Parathyroid adenoma (tissue), 2 donors: Measurements from ENCODE around the gene COPZ1.
"Not testable (repeated sequence)": the region's sequence is repeated elsewhere in the genome, so short reads cannot be mapped to it uniquely, and the experiment has no call there.

Experiments used
- H2AFZ ChIP-seq: fragments of 300-600 bp; sonication (generic); one replicate; pipeline ENCODE4 v1.7.0; 2017; ENCODE audit warnings: antibody characterized with exemption, mild to moderate bottlenecking
- H3K27ac ChIP-seq: fragments of 300-600 bp; sonication (generic); one replicate; pipeline ENCODE4 v1.7.0; 2017
- H3K27me3 ChIP-seq: fragments of 300-600 bp; sonication (generic); one replicate; pipeline ENCODE4 v1.7.0; 2017; ENCODE audit warnings: low read length; ENCODE audit not compliant: control insufficient read depth, insufficient read depth
- H3K36me3 ChIP-seq: fragments of 300-600 bp; sonication (generic); one replicate; pipeline ENCODE4 v1.7.0; 2017; ENCODE audit warnings: low read length; ENCODE audit not compliant: control insufficient read depth, insufficient read depth
- H3K4me1 ChIP-seq: fragments of 300-600 bp; sonication (generic); one replicate; pipeline ENCODE4 v1.7.0; 2017; ENCODE audit warnings: control low read depth
- H3K4me2 ChIP-seq: fragments of 300-600 bp; sonication (generic); one replicate; pipeline ENCODE4 v1.7.0; 2017; ENCODE audit warnings: low read length
- H3K4me3 ChIP-seq: fragments of 300-600 bp; sonication (generic); one replicate; pipeline ENCODE4 v1.7.0; 2017; ENCODE audit warnings: low read depth, low read length
- H3K79me2 ChIP-seq: fragments of 300-600 bp; sonication (generic); one replicate; pipeline ENCODE4 v1.7.0; 2017; ENCODE audit warnings: control low read depth
- H3K9ac ChIP-seq: fragments of 300-600 bp; sonication (generic); one replicate; pipeline ENCODE4 v1.7.0; 2017; ENCODE audit warnings: mild to moderate bottlenecking
- H3K9me3 ChIP-seq: fragments of 300-600 bp; sonication (generic); one replicate; pipeline ENCODE4 v1.7.0; 2017; ENCODE audit warnings: low read length; ENCODE audit not compliant: control insufficient read depth
- CTCF ChIP-seq: fragments of 300-600 bp; sonication (generic); IDR thresholded peaks from one replicate; pipeline ENCODE4 v1.7.0; 2017; ENCODE audit warnings: antibody characterized with exemption, mild to moderate bottlenecking
- donor health status: primary hyperparathyroidism.

Gene COPZ1

GRCh38 chr12:54279632-54280467 lies 45.1 kb upstream of the COPZ1 start, which contains the start of gene CBX5:
Gene CBX5 (minus strand): TSS chr12:54280122. CDS start chr12:54257650, 22,472 bp downstream.
- Histone ChIP-seq H3K4me3 (peak within 1 kb of the TSS; percentile 95), H3K4me1 (peaks cover 20% of the 10 kb centered on the region), H2AFZ (peak within 1 kb of the TSS; percentile 75), H3K27ac (peak within 1 kb of the TSS; percentile 93), H3K4me2 (peak within 1 kb of the TSS; percentile 81), H3K9me3 (no peaks in the 10 kb centered on the region), H3K9ac (peak within 1 kb of the TSS; percentile 28), H3K79me2 (peaks cover 29% of the 10 kb centered on the region), H3K27me3 (no peaks in the 10 kb centered on the region), H3K36me3 (no peaks in the 10 kb centered on the region)
- TF ChIP-seq CTCF = no peak

GRCh38 chr12:54280468-54281260 lies 44.3 kb upstream of the COPZ1 start, which contains the start of gene HNRNPA1:
Gene HNRNPA1 (plus strand): TSS chr12:54280726. CDS start chr12:54280808, 82 bp downstream.
- H3K4me3 ChIP-seq = peak within 1 kb of the TSS; percentile 95
- no peaks in the 10 kb centered on the region for H3K27me3 ChIP-seq
- no peaks in the 10 kb centered on the region for H3K9me3 ChIP-seq
- no peaks in the 10 kb centered on the region for H3K36me3 ChIP-seq
- H3K9ac ChIP-seq = peak within 1 kb of the TSS; percentile 28
- peak within 1 kb of the TSS; percentile 93 for H3K27ac ChIP-seq
- H3K79me2 ChIP-seq = peaks cover 28% of the 10 kb centered on the region
- H2AFZ ChIP-seq = peak within 1 kb of the TSS; percentile 75
- peaks cover 20% of the 10 kb centered on the region for H3K4me1 ChIP-seq
- TF ChIP-seq CTCF = no peak
- H3K4me2 ChIP-seq = peak within 1 kb of the TSS; percentile 81

GRCh38 chr12:54281261-54281638 lies 43.7 kb upstream of the COPZ1 start:
- not testable (repeated sequence) for H3K9me3 ChIP-seq, H3K27me3 ChIP-seq, H3K36me3 ChIP-seq
- peak overlapping the region; percentile 93 for H3K27ac ChIP-seq
- H3K9ac ChIP-seq = peak overlapping the region; percentile 28
- H3K4me1 ChIP-seq = peaks cover 24% of the 10 kb centered on the region
- H3K4me3 ChIP-seq = peak overlapping the region; percentile 95
- peaks cover 26% of the 10 kb centered on the region for H3K79me2 ChIP-seq
- H3K4me2 ChIP-seq = peak overlapping the region; percentile 81
- peak overlapping the region; percentile 54 for H2AFZ ChIP-seq

- peak overlapping the region; percentile 93 for H3K27ac ChIP-seq
- not testable (repeated sequence) for H3K36me3 ChIP-seq
Measured at GRCh38 chr12:54281694-54282093, 43.2 kb upstream of the COPZ1 start.

GRCh38 chr12:54282949-54283593 lies 41.9 kb upstream of the COPZ1 start:
- Histone ChIP-seq H3K79me2 (peaks cover 15% of the 10 kb centered on the region), H3K9ac (no peak overlapping the region), H3K27ac (no peak overlapping the region), H3K4me3 (no peak overlapping the region), H2AFZ (no peak overlapping the region), H3K9me3 (no peaks in the 10 kb centered on the region), H3K27me3 (no peaks in the 10 kb centered on the region), H3K4me1 (peaks cover 23% of the 10 kb centered on the region), H3K36me3 (no peaks in the 10 kb centered on the region), H3K4me2 (peak overlapping the region; percentile 6)
- no peak for TF ChIP-seq CTCF

More at GRCh38 chr12:54281694-54282093, 43.2 kb upstream of the COPZ1 start:
- Histone ChIP-seq H3K79me2 (peaks cover 23% of the 10 kb centered on the region), H3K4me3 (peak overlapping the region; percentile 95), H3K4me1 (peaks cover 26% of the 10 kb centered on the region), H3K4me2 (peak overlapping the region; percentile 81)
- not testable (repeated sequence) for H3K9me3 ChIP-seq, H3K9ac ChIP-seq, H3K27me3 ChIP-seq, H2AFZ ChIP-seq

GRCh38 chr12:54284070-54284780 lies 40.7 kb upstream of the COPZ1 start:
- H3K27ac ChIP-seq, H2AFZ ChIP-seq, H3K4me2 ChIP-seq, H3K9me3 ChIP-seq, H3K36me3 ChIP-seq, H3K27me3 ChIP-seq, H3K9ac ChIP-seq, H3K4me3 ChIP-seq: not testable (repeated sequence)
- Histone ChIP-seq H3K4me1 (peaks cover 19% of the 10 kb centered on the region), H3K79me2 (peaks cover 14% of the 10 kb centered on the region)
